KMS-11 (cell line): Measurements from ENCODE around the gene CYSLTR1.
"Not testable (repeated sequence)": the region's sequence is repeated elsewhere in the genome, so short reads cannot be mapped to it uniquely, and the experiment has no call there.

Source experiments
- H2AFZ ChIP-seq: fragments of 200-600 bp; sonication (generic); 2 replicates; pipeline ENCODE4 v1.6.1; 2016; ENCODE audit warnings: antibody characterized with exemption, mixed run types, low read depth
- H3K27ac ChIP-seq: fragments of 200-600 bp; sonication (generic); 2 replicates; pipeline ENCODE4 v1.6.1; 2016; ENCODE audit warnings: mild to moderate bottlenecking, mixed run types
- H3K27me3 ChIP-seq: fragments of 200-600 bp; sonication (generic); 2 replicates; pipeline ENCODE4 v1.6.1; 2017; ENCODE audit warnings: mild to moderate bottlenecking, low read depth, mixed run types, moderate library complexity; ENCODE audit not compliant: insufficient read depth
- H3K36me3 ChIP-seq: fragments of 200-600 bp; sonication (generic); 2 replicates; pipeline ENCODE4 v1.6.1; 2017; ENCODE audit warnings: mild to moderate bottlenecking, mixed run types; ENCODE audit not compliant: insufficient read depth
- H3K4me1 ChIP-seq: fragments of 200-600 bp; sonication (generic); 2 replicates; pipeline ENCODE4 v1.6.1; 2016; ENCODE audit warnings: mild to moderate bottlenecking, low read depth, mixed run types; ENCODE audit not compliant: poor library complexity, severe bottlenecking
- H3K4me2 ChIP-seq: fragments of 200-600 bp; sonication (generic); 2 replicates; pipeline ENCODE4 v1.7.0; 2016; ENCODE audit warnings: mild to moderate bottlenecking, mixed run types
- H3K4me3 ChIP-seq: fragments of 200-600 bp; sonication (generic); IDR thresholded peaks from 2 replicates; pipeline ENCODE4 v1.6.1; 2017; ENCODE audit warnings: low read depth, low read length, mixed read lengths; ENCODE audit not compliant: insufficient read depth
- H3K79me2 ChIP-seq: fragments of 200-600 bp; sonication (generic); 2 replicates; pipeline ENCODE4 v1.6.1; 2016; ENCODE audit warnings: low read depth, mixed run types; ENCODE audit not compliant: insufficient read depth
- H3K9ac ChIP-seq: fragments of 200-600 bp; sonication (generic); 2 replicates; pipeline ENCODE4 v1.6.1; 2016; ENCODE audit warnings: mild to moderate bottlenecking, mixed run types
- H4K20me1 ChIP-seq: fragments of 200-600 bp; sonication (generic); 2 replicates; pipeline ENCODE4 v1.6.1; 2016; ENCODE audit warnings: mild to moderate bottlenecking, mixed run types; ENCODE audit not compliant: insufficient read depth
- CTCF ChIP-seq: fragments of 200-600 bp; sonication (generic); conservative IDR thresholded peaks from 2 replicates; pipeline ENCODE4 v1.6.1; 2017; ENCODE audit warnings: low read depth, mild to moderate bottlenecking, antibody characterized with exemption, low read length, moderate library complexity, mixed read lengths

Gene CYSLTR1

GRCh38 chrX:78313526-78313925 is 13.9 kb downstream of the CYSLTR1 start:
- TF ChIP-seq CTCF = no peak
- no peak overlapping the region for H3K4me3 ChIP-seq
- H3K4me2 ChIP-seq = no peak overlapping the region
- no peak overlapping the region for H3K9ac ChIP-seq
- no peak overlapping the region for H3K27ac ChIP-seq
- H2AFZ ChIP-seq = no peak overlapping the region
- no peaks in the 10 kb centered on the region for H3K79me2 ChIP-seq
- H3K36me3 ChIP-seq = no peaks in the 10 kb centered on the region
- H4K20me1 ChIP-seq = no peaks in the 10 kb centered on the region
- no peaks in the 10 kb centered on the region for H3K4me1 ChIP-seq
- no peaks in the 10 kb centered on the region for H3K27me3 ChIP-seq

- Histone ChIP-seq H3K4me3 (no peak overlapping the region), H3K4me2 (no peak overlapping the region), H2AFZ (no peak overlapping the region), H3K36me3 (no peaks in the 10 kb centered on the region), H3K27me3 (no peaks in the 10 kb centered on the region), H3K79me2 (no peaks in the 10 kb centered on the region), H3K9ac (no peak overlapping the region), H3K4me1 (no peaks in the 10 kb centered on the region), H4K20me1 (no peaks in the 10 kb centered on the region), H3K27ac (no peak overlapping the region)
- TF ChIP-seq CTCF = no peak
Measured at GRCh38 chrX:78307665-78308064, 19.7 kb downstream of the CYSLTR1 start.

- H3K9ac ChIP-seq = no peak overlapping the region
- no peak overlapping the region for H3K27ac ChIP-seq
- H3K4me1 ChIP-seq = no peaks in the 10 kb centered on the region
- H3K36me3 ChIP-seq = no peaks in the 10 kb centered on the region
- no peak overlapping the region for H3K4me2 ChIP-seq
- H4K20me1 ChIP-seq = no peaks in the 10 kb centered on the region
- no peak for TF ChIP-seq CTCF
- H3K79me2 ChIP-seq = no peaks in the 10 kb centered on the region
- no peak overlapping the region for H2AFZ ChIP-seq
- H3K27me3 ChIP-seq = no peaks in the 10 kb centered on the region
- no peak overlapping the region for H3K4me3 ChIP-seq
Measured at GRCh38 chrX:78303086-78303485, 24.3 kb downstream of the CYSLTR1 start.

GRCh38 chrX:78300933-78301332 is 26.5 kb downstream of the CYSLTR1 start:
- not testable (repeated sequence) for H3K4me2 ChIP-seq, H4K20me1 ChIP-seq, H3K4me1 ChIP-seq, H2AFZ ChIP-seq, H3K36me3 ChIP-seq, H3K27ac ChIP-seq, H3K9ac ChIP-seq, H3K79me2 ChIP-seq, H3K27me3 ChIP-seq, H3K4me3 ChIP-seq

GRCh38 chrX:78283511-78283910 is 43.9 kb downstream of the CYSLTR1 start:
- no peak for TF ChIP-seq CTCF
- no peaks in the 10 kb centered on the region for H3K79me2 ChIP-seq
- no peaks in the 10 kb centered on the region for H3K36me3 ChIP-seq
- no peak overlapping the region for H2AFZ ChIP-seq
- H3K27ac ChIP-seq = no peak overlapping the region
- no peaks in the 10 kb centered on the region for H4K20me1 ChIP-seq
- no peaks in the 10 kb centered on the region for H3K27me3 ChIP-seq
- H3K4me2 ChIP-seq = no peak overlapping the region
- no peaks in the 10 kb centered on the region for H3K4me1 ChIP-seq
- no peak overlapping the region for H3K9ac ChIP-seq
- H3K4me3 ChIP-seq = no peak overlapping the region
